Endothelial cell of umbilical vein (primary cell): ENCODE data around the gene BNC2. TPM values are rescaled to one million over a fixed set of nuclear protein-coding genes. Genes with fewer than 3 reads are reported as not detected.

Source experiments
- BruUV-seq: library from RNA; stranded (reverse); fragments of 400-500 nt; replicated peaks from 2 replicates; lab custom pipeline; 2021; lab: Mats Ljungman, UMichigan
- CTCF ChIA-PET: fragments of 300-600, 350-600 bp; sonication (Branson Sonifier 250); formaldehyde crosslinking; loops from one replicate; lab custom pipeline; 2021; ENCODE audit warnings: antibody characterized with exemption, inconsistent platforms; lab: Charles Lee
- POLR2A ChIA-PET: fragments of 300-600, 350-600 bp; sonication (Branson Sonifier 250); formaldehyde crosslinking; loops from one replicate; lab custom pipeline; 2021; ENCODE audit warnings: antibody characterized with exemption, inconsistent platforms; lab: Charles Lee
- DNase-seq: peaks from one replicate; pipeline ENCODE4 v3.0.0-alpha.2; 2011; ENCODE audit warnings: low read depth, low spot score
- FAIRE-seq: peaks from 2 replicates; lab custom pipeline; 2011; peaks lifted over from hg19 to GRCh38; lab: Jason Lieb, UNC
- H2AFZ ChIP-seq: 2 replicates; pipeline ENCODE4 v1.6.0; 2012; ENCODE audit warnings: low read depth, low read length, control low read depth, inconsistent platforms
- H3K27ac ChIP-seq: 2 replicates; pipeline ENCODE4 v1.5.1; 2011; ENCODE audit warnings: low read depth, mild to moderate bottlenecking, control low read depth, low read length, moderate library complexity; ENCODE audit not compliant: insufficient read depth
- H3K27me3 ChIP-seq, 2 experiments: 2 replicates each; pipeline versions ENCODE4 v1.6.0 to v1.6.1; 2011; ENCODE audit warnings: low read length in 2 of 2, mixed read lengths in 1 of 2; ENCODE audit not compliant: control insufficient read depth in 2 of 2, insufficient read depth in 2 of 2
- H3K36me3 ChIP-seq, 2 experiments: 2 replicates in 1 of 2; 3 replicates in 1 of 2; pipeline ENCODE4 v1.5.1; 2011; ENCODE audit warnings: low read length in 2 of 2, mild to moderate bottlenecking in 1 of 2, moderate library complexity in 1 of 2; ENCODE audit not compliant: control insufficient read depth in 2 of 2, insufficient read depth in 2 of 2; ENCODE audit errors: extremely low read depth in 1 of 2
- H3K4me1 ChIP-seq: 3 replicates; pipeline ENCODE4 v1.5.1; 2011; ENCODE audit warnings: mild to moderate bottlenecking, low read length; ENCODE audit not compliant: control insufficient read depth, insufficient read depth; ENCODE audit errors: extremely low read depth
- H3K4me2 ChIP-seq: 2 replicates; pipeline ENCODE4 v1.6.1; 2011; ENCODE audit warnings: low read length, control low read depth, mixed read lengths; ENCODE audit not compliant: insufficient read depth
- H3K4me3 ChIP-seq, 3 experiments: fragments of 200-600 bp in 1 of 3; sonication (generic), shearing (Covaris generic) in 1 of 3; replicated peaks in 1 of 3; 2 replicates each; pipeline ENCODE4 v1.5.1; 2011 to 2016; ENCODE audit warnings: control low read depth in 3 of 3, low read length in 3 of 3, mild to moderate bottlenecking in 2 of 3, inconsistent platforms in 1 of 3, low read depth in 1 of 3, moderate library complexity in 1 of 3; ENCODE audit not compliant: insufficient read depth in 1 of 3
- H3K79me2 ChIP-seq: 2 replicates; pipeline ENCODE4 v1.6.0; 2012; ENCODE audit warnings: low read length, inconsistent platforms; ENCODE audit not compliant: control insufficient read depth, insufficient read depth
- H3K9ac ChIP-seq: replicated peaks from 2 replicates; pipeline ENCODE3; 2011; ENCODE audit warnings: low read length, control low read depth; ENCODE audit not compliant: insufficient read depth; ENCODE audit errors: extremely low read depth
- H3K9me1 ChIP-seq: replicated peaks from 3 replicates; pipeline ENCODE4 v1.6.0; 2011; ENCODE audit warnings: mild to moderate bottlenecking, low read length; ENCODE audit not compliant: control insufficient read depth, insufficient read depth; ENCODE audit errors: extremely low read depth
- H3K9me3 ChIP-seq: replicated peaks from 2 replicates; pipeline ENCODE4 v1.5.1; 2012; ENCODE audit warnings: low read length, inconsistent platforms; ENCODE audit not compliant: control insufficient read depth, insufficient read depth
- H4K20me1 ChIP-seq: replicated peaks from 2 replicates; pipeline ENCODE3; 2011; ENCODE audit warnings: mild to moderate bottlenecking, low read length; ENCODE audit not compliant: control insufficient read depth, insufficient read depth; ENCODE audit errors: extremely low read depth
- EZH2 ChIP-seq: IDR thresholded peaks from 2 replicates; pipeline ENCODE4 v1.6.1; 2012; ENCODE audit warnings: borderline replicate concordance, low read depth, mild to moderate bottlenecking, moderate library complexity, low read length, inconsistent platforms; ENCODE audit not compliant: severe bottlenecking
- FOS ChIP-seq: IDR thresholded peaks from 2 replicates; pipeline ENCODE4 v1.6.1; 2011; ENCODE audit warnings: mild to moderate bottlenecking, low read length, moderate library complexity, borderline replicate concordance; ENCODE audit not compliant: insufficient read depth
- GATA2 ChIP-seq: IDR thresholded peaks from 2 replicates; pipeline ENCODE4 v1.7.0; 2011; ENCODE audit warnings: low read depth, mild to moderate bottlenecking, moderate library complexity, mixed read lengths, low read length; ENCODE audit not compliant: insufficient read length, insufficient read depth
- JUN ChIP-seq: IDR thresholded peaks from 2 replicates; pipeline ENCODE4 v1.6.1; 2011; ENCODE audit warnings: borderline replicate concordance, low read depth; ENCODE audit not compliant: insufficient read length, insufficient read depth
- MYC ChIP-seq: IDR thresholded peaks from one replicate; pipeline ENCODE4 v1.6.1; 2011; ENCODE audit warnings: mild to moderate bottlenecking, low read depth, low read length
- POLR2A ChIP-seq: IDR thresholded peaks from 2 replicates; pipeline ENCODE4 v1.6.1; 2012; ENCODE audit warnings: low read depth, mild to moderate bottlenecking, control low read depth, low read length
- POLR2AphosphoS5 ChIP-seq: IDR thresholded peaks from 2 replicates; pipeline ENCODE4 v1.6.1; 2012; ENCODE audit warnings: low read depth, mild to moderate bottlenecking, control low read depth, low read length, moderate library complexity; ENCODE audit not compliant: insufficient read depth
- dilution Hi-C: fragments of 300-500 bp; cut with MboI; formaldehyde crosslinking; loops from one replicate; pipeline ENCODE4 v1.15.0; 2019; ENCODE audit warnings: low sequenced_read_pairs; ENCODE audit not compliant: extremely low pct_ligation_motif_present
- intact Hi-C: fragments of 100-400 bp; cut with micrococcal nuclease; formaldehyde crosslinking; loops from one replicate; pipeline ENCODE4 v1.10.0; 2022
- polyA plus RNA-seq, 4 experiments: library from polyadenylated mRNA; depleted of rRNA in 3 of 4; stranded (reverse) in 3 of 4; unstranded in 1 of 4; fragments of >200 nt; gene quantifications; 2 replicates each; pipeline versions ENCODE4 v1.2.1 to v1.2.3, GENCODE V29; 2011 to 2012; ENCODE audit warnings: missing spikeins in 1 of 4
- total RNA-seq: library from RNA; stranded (reverse); gene quantifications from 2 replicates; pipeline ENCODE4 v1.2.3, GENCODE V29; 2021
- TF ChIP-seq, protein P1 (sequence below), 2 donors: IDR thresholded peaks; 1 replicate in 1 of 2; 2 replicates in 1 of 2; pipeline ENCODE4 v1.5.1; 2011; ENCODE audit warnings: low read length in 2 of 2, mild to moderate bottlenecking in 2 of 2, moderate library complexity in 2 of 2, control low read depth in 1 of 2, inconsistent platforms in 1 of 2, low read depth in 1 of 2; ENCODE audit not compliant: insufficient read depth in 1 of 2; ENCODE audit errors: extremely low read depth in 1 of 2
- TF ChIP-seq, protein P2 (sequence below): IDR thresholded peaks from 2 replicates; pipeline ENCODE4 v1.6.1; 2011; ENCODE audit not compliant: insufficient read depth, insufficient read length

BNC2 gene
- total and polyA plus RNA-seq, 2 donors (not counting 3 experiments of a cell fraction or from before 2014, with no cell fraction given), result 12.1 to 34.3 TPM

DNA sequence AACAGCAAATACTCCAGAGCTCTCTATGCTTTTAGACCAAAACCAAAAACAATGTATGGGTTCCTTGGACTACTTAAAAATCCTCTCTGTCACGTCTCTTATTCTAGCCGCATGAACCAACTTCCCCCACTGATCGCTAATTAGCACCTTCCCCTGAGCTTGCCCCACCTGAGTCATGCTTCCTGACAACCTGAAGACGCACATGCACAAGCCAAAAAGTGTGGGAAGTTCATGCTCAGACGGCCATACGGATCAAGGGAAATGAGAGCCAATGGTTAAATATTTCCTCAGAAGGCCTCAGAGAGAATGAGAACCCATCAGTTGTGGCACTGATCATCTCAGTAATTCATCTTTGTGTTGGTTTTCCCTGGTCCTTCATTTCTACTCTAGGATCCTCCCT, 199.7 kb downstream of the BNC2 start:
- no peak overlapping the region for H3K4me3 ChIP-seq
- BruUV-seq, result no TSS peak
- H3K9ac ChIP-seq, result no peak overlapping the region
- ChIA-PET CTCF (interaction anchor here (0.7 kb wide), 2 partner anchors 20 to 31 kb away, joined by 3 read pairs; no protein-coding TSS in a partner anchor), POLR2A (interaction anchor here (0.5 kb wide), 1 partner anchor 55 kb away, joined by 3 read pairs; no protein-coding TSS in a partner anchor)
- no peak overlapping the region for H3K27ac ChIP-seq
- no peak overlapping the region for H2AFZ ChIP-seq
- intact Hi-C loops, result no loop called here
- no peak overlapping the region for H3K4me2 ChIP-seq
- H4K20me1 ChIP-seq, result no peaks in the 10 kb centered on the region
- TF ChIP-seq JUN, result no peak
- no peak for TF ChIP-seq POLR2AphosphoS5
- no peak for TF ChIP-seq EZH2
- TF ChIP-seq, protein P1, sequence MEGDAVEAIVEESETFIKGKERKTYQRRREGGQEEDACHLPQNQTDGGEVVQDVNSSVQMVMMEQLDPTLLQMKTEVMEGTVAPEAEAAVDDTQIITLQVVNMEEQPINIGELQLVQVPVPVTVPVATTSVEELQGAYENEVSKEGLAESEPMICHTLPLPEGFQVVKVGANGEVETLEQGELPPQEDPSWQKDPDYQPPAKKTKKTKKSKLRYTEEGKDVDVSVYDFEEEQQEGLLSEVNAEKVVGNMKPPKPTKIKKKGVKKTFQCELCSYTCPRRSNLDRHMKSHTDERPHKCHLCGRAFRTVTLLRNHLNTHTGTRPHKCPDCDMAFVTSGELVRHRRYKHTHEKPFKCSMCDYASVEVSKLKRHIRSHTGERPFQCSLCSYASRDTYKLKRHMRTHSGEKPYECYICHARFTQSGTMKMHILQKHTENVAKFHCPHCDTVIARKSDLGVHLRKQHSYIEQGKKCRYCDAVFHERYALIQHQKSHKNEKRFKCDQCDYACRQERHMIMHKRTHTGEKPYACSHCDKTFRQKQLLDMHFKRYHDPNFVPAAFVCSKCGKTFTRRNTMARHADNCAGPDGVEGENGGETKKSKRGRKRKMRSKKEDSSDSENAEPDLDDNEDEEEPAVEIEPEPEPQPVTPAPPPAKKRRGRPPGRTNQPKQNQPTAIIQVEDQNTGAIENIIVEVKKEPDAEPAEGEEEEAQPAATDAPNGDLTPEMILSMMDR (IDR thresholded peaks at IDR 0.05; ENCODE audit: extremely low read depth in 1 of 2, insufficient read depth in 1 of 2, low read depth in 1 of 2, low read length in 2 of 2), result no peak
- TF ChIP-seq MYC, result no peak
- TF ChIP-seq, protein P2, sequence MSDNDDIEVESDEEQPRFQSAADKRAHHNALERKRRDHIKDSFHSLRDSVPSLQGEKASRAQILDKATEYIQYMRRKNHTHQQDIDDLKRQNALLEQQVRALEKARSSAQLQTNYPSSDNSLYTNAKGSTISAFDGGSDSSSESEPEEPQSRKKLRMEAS, result no peak
- no peak for TF ChIP-seq FOS
- TF ChIP-seq POLR2A, result no peak
- TF ChIP-seq GATA2, result no peak
- no peaks in the 10 kb centered on the region for H3K9me1 ChIP-seq
- H3K27me3 ChIP-seq, result no peaks in the 10 kb centered on the region
- FAIRE-seq (no peak), DNase-seq (no peak)
- no peaks in the 10 kb centered on the region for H3K9me3 ChIP-seq
- H3K36me3 ChIP-seq, result no peaks in the 10 kb centered on the region
- dilution Hi-C loops, result no loop called here
- peaks cover 26% of the 10 kb centered on the region for H3K79me2 ChIP-seq
- H3K4me1 ChIP-seq, result no peaks in the 10 kb centered on the region
